GM19328 (cell line): ENCODE measurements around the gene BIRC5.
"Not testable (repeated sequence)": the region's sequence is repeated elsewhere in the genome, so short reads cannot be mapped to it uniquely, and the experiment has no call there.

Experiments
- ATAC-seq: cut with Tn5 transposase; IDR thresholded peaks from one replicate; pipeline ENCODE4 v1.9.1; 2021; ENCODE audit warnings: mild to moderate bottlenecking, moderate library complexity; ENCODE audit not compliant: unreplicated experiment

The BIRC5 gene

GRCh38 chr17:78224231-78225087 lies 10.4 kb downstream of the BIRC5 start:
- no peak for ATAC-seq

GRCh38 chr17:78225088-78225865 lies 11.2 kb downstream of the BIRC5 start:
- no peak for ATAC-seq

GRCh38 chr17:78226055-78226758 lies 12.2 kb downstream of the BIRC5 start:
- ATAC-seq: no peak

- no peak for ATAC-seq
Measured at GRCh38 chr17:78226759-78227454, 12.9 kb downstream of the BIRC5 start.

GRCh38 chr17:78227455-78227916 lies 13.4 kb downstream of the BIRC5 start:
- ATAC-seq: no peak

GRCh38 chr17:78228176-78228575 lies 14.1 kb downstream of the BIRC5 start:
- no peak for ATAC-seq

GRCh38 chr17:78230252-78230962 lies 16.4 kb downstream of the BIRC5 start:
- no peak for ATAC-seq

GRCh38 chr17:78230996-78231935 lies 17.2 kb downstream of the BIRC5 start, which contains the start of gene TMEM235:
Gene TMEM235 (plus strand): TSS chr17:78231631. CDS start chr17:78232024, 393 bp downstream.
- no peak for ATAC-seq

- ATAC-seq: no peak
Measured at GRCh38 chr17:78231991-78232858, 18.2 kb downstream of the BIRC5 start.

GRCh38 chr17:78232859-78233173 lies 18.8 kb downstream of the BIRC5 start:
- ATAC-seq: no peak

- no peak for ATAC-seq
Measured at GRCh38 chr17:78233678-78234077, 19.6 kb downstream of the BIRC5 start.

GRCh38 chr17:78234261-78234865 lies 20.3 kb downstream of the BIRC5 start:
- no peak for ATAC-seq

GRCh38 chr17:78235022-78235421 lies 21.0 kb downstream of the BIRC5 start:
- not testable (repeated sequence) for ATAC-seq

GRCh38 chr17:78235885-78236284 lies 21.8 kb downstream of the BIRC5 start:
- no peak for ATAC-seq

GRCh38 chr17:78236362-78237127 lies 22.5 kb downstream of the BIRC5 start:
- no peak for ATAC-seq

- ATAC-seq: no peak
Measured at GRCh38 chr17:78237401-78238012, 23.5 kb downstream of the BIRC5 start.
